CD4-positive, alpha-beta T cell treated with Interleukin-2 at 100 ng/mL for 4 hours (primary cell): ENCODE data around the gene ZNF532.
"Not testable (repeated sequence)": the region's sequence is repeated elsewhere in the genome, so short reads cannot be mapped to it uniquely, and the experiment has no call there.

ENCODE experiments used
- DNase-seq: peaks from one replicate; pipeline ENCODE4 v3.0.0-alpha.2; 2020; ENCODE audit warnings: low spot score

The ZNF532 gene, protein sequence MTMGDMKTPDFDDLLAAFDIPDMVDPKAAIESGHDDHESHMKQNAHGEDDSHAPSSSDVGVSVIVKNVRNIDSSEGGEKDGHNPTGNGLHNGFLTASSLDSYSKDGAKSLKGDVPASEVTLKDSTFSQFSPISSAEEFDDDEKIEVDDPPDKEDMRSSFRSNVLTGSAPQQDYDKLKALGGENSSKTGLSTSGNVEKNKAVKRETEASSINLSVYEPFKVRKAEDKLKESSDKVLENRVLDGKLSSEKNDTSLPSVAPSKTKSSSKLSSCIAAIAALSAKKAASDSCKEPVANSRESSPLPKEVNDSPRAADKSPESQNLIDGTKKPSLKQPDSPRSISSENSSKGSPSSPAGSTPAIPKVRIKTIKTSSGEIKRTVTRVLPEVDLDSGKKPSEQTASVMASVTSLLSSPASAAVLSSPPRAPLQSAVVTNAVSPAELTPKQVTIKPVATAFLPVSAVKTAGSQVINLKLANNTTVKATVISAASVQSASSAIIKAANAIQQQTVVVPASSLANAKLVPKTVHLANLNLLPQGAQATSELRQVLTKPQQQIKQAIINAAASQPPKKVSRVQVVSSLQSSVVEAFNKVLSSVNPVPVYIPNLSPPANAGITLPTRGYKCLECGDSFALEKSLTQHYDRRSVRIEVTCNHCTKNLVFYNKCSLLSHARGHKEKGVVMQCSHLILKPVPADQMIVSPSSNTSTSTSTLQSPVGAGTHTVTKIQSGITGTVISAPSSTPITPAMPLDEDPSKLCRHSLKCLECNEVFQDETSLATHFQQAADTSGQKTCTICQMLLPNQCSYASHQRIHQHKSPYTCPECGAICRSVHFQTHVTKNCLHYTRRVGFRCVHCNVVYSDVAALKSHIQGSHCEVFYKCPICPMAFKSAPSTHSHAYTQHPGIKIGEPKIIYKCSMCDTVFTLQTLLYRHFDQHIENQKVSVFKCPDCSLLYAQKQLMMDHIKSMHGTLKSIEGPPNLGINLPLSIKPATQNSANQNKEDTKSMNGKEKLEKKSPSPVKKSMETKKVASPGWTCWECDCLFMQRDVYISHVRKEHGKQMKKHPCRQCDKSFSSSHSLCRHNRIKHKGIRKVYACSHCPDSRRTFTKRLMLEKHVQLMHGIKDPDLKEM (N-terminal part only)

DNA sequence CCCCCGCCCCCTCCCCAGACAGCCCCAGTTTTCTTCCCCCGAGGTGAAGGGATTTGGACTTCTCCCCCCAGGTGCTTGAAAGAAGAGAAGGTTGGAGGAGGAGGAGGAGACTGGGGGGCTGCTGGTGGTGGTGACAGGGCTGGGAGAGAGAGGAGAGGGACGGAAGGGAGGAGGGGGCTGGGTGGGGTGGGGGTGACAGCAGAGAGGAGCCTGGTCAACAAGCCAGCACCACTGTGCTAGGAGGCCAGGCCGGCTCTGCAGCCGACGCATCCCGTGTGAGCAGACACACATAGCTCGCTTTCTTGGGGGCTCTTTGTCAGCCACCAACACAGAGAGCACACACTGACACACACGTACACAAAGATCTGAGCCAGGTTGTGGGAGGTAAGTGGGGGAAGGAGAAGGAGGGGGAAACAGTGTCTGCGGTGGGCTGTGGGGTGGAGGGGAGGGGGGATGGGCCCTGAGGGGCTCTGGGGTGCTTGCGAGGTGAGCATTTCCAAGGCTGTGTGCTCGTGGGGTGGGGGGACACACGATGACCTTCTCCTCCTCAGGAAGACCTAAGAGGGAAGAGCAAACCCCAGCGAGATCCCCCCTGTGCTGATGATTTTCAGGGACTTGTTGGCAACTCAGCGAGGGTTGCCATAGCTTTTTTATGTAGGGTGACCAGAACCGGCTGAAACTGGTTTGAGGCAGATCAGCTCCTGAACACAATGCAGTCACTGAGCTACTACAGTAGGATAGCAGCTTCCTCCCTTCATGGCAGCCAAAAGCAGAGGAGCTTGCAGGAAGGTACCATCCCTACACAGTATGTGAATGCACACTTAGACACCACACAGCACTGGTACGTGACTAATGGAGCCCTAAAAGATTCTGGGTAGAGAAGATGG lies at the start of gene ZNF532:
TSS of gene ZNF532 (plus strand) at position 732 of the 887 bp plus-strand sequence. CDS start 53,411 bp downstream, outside the sequence.
- no peak for DNase-seq

DNA sequence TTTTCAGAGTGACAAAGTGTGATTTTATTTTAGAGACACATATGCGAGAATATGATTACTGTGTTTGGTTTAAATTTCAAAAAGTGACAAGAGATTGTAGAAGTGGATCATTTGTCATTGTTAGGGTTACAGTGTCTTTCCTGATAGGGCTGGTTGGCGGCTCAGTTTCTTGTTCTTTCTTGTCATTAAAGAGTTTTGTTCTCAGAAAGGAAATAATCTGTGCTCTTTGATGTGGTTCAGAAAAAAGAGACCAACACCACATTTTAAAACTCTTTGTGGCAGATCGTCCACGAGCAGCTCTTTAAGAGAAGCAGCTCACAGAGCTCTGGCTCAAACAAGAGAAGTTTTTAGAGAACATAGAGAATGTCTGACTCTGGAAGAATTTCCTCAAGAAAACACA lies 45.6 kb upstream of the ZNF532 start:
- peak; percentile 50 for DNase-seq

DNA sequence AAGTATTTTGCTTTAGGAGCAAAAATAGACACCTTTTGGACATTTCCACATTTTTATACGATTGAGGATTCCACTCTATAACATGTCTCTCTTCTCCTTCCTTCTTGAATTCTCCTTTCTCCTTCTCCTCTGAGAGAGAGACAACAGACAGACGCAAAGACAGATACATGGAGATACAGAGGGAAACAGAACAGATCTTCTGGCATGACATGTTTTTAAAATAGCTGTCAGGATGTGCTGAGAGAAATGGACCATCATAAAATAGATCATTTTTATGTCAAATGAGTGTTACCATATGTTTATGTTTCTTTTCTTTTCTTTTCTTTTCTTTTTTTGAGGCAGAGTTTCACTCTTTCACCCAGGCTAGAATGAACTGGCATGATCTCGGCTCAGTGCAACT lies 44.4 kb upstream of the ZNF532 start:
- DNase-seq, result no peak

GRCh38 chr18:58822944-58823343 lies 41.7 kb upstream of the ZNF532 start:
- no peak for DNase-seq

GRCh38 chr18:58823412-58823811 lies 41.3 kb upstream of the ZNF532 start:
- no peak for DNase-seq

DNA sequence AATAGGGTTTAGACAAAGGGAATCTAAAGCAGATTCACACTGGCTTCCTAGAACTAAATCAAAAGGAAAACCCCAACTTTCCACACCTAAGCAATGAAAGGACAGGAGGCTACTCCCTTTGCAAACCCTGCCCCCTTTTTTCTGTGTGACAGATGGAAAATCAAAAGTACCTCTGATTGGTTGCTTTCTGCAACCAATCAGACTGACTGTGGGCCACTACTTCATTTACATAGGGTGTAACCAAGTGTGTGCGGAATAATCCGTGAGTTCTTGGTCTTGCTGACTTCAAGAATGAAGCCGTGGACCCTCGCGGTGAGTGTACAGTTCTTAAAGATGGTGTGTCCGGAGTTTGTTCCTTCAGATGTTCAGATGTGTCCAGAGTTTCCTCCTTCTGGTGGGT lies 37.8 kb upstream of the ZNF532 start:
- not testable (repeated sequence) for DNase-seq

DNA sequence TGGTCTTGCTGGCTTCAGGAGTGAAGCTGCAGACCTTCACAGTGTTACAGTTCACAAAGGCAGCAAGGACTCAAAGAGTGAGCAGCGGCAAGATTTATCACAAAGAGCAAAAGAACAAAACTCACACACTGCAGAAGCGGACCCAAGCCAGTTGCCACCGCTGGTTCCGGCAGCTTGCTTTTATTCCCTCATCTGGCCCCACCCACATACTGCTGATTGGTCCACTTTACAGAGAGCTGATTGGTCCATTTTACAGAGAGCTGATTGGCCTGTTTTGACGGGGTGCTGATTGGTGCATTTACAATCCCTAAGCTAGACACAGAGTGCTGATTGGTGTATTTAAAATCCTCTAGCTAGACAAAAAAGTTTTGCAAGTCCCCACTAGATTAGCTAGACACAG lies 37.2 kb upstream of the ZNF532 start:
- DNase-seq, result no peak

DNA sequence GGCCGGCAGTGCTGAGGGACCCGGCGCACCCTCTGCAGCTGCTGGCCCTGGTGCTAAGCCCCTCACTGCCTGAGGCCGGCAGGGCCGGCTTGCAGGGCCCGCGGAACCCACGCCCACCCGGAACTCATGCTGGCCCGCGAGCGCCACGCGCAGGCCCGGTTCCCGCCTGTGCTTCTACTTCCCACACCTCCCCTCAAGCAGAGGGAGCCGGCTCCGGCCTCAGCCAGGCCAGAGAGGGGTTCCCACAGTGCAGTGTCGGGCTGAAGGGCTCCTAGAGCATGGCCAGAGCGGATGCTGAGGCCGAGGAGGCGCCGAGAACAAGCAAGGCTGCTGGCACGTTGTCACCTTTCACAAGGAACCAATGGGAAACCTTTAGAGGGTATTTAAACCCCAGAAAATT lies 36.8 kb upstream of the ZNF532 start:
- no peak for DNase-seq

- DNase-seq, result no peak
These were observed 36.1 kb upstream of the ZNF532 start for GRCh38 chr18:58828399-58829121.

DNA sequence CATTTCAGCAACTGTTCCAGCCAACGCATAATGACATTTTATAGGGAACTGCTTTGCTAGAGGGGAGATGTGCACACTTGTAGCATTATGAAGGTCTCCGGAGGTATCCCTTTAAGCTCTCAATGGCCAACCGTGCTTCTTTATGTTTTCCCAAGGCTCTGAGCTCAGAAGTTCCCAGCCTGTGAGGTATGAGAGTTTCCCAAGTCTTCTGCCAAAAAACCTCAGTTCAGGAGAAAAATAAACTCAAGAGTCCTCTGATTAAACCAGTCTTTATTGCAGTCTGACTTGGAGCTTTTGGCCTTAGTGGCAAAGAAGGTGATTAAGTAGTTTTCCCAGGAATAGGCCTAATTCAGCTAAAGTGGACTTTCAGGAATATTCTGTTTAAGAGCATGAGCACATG lies 35.4 kb upstream of the ZNF532 start:
- no peak for DNase-seq

DNA sequence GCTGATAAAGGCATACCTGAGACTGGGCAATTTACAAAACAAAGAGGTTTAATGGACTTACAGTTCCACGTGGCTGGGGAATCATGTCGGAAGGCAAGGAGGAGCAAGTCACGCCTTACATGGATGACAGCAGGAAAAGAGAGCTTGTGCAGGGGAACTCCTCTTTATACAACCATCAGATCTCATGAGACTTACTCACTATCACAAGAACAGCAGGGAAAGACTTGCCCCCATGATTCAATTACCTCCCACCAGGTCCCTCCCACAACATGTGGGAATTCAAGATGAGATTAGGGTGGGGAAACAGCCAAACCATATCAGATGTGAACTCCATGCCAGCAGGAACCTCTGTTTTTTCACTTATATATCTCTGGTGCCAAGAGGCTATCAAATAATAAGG lies 34.8 kb upstream of the ZNF532 start:
- DNase-seq, result not testable (repeated sequence)

DNA sequence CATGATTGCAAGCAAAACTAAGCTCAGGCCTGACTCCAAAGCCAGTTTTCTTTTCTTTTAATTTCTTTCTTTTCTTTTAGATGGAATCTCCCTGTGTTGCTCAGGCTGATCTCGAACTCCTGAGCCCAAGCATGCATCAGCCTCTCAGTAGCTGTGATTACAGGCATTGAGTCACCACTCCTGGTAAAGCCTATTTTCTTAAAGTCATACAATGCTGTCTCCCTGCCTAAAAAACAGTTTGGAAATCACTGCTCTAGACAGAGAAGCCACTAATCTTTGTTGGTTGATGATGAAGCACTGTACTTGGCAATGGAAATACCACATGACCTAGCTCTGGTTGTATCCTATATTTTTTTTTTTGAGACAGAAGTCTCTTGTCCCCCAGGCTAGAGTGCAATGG lies 33.1 kb upstream of the ZNF532 start:
- DNase-seq, result no peak

DNA sequence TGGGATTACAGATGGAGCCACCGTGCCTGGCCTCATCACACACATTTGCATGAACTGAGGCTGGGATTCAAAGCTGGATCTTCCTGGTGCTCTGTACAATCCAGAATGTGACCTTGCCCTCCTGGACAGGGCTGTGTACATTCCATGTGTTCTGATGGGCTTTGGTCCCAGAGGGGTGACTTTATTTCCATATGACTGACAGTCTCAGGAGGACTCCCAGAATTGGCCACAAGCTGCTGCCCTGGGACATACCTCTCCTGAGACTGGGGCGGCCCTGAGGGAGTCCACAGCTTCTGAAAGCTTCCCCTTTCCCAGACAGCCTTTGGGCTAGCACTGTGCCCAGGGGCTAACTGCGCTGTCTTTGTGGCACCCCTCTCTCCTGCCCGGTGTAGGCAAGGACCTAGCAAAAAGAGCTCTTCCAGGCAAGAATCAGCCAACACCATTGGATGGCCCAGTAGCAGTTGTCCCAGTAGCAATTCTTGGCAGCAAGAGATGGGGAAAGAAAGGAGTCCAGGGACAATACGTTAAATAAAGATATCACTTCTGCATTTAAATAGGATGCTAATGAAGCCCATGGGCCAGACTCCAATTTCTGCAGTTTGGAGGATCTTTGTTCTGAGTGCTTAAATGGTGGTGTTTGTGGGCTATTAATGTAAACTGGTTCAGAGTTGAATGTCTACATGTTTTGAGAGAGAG lies 26.4 kb upstream of the ZNF532 start:
- no peak for DNase-seq

GRCh38 chr18:58838946-58839345 lies 25.7 kb upstream of the ZNF532 start:
- no peak for DNase-seq

DNA sequence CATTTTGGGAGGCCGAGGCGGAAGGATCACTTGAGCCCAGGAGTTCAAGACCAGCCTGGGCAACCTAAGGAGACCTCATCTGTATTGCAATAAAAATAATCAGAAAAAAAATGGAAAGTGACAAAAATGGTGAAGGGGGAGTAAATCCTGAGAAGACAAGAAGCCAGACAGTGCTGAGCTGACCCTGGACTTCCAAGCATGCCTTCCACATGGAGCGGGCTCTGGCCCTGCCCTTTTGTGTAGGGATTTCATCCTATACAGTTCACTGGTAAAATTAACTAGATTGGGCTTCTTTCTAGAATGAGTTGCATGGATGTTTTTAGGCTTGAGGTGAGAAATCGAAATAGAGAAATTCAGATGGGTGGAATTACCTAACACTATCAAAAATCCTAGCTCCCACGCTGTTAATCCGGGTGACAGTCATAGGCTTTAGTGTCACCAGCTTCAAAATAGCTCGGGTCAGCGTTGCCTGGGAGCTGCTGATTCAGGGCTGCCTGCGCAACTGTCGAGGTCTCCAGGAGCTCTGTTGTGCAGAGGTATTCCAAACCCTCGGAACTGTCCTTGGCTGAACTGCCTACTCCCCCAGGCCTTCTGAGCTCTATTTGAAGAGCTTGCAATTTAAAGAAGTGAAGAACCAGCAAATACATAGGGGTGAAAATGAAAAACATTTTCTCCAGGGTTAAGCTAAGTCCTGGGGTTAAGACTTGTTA lies 21.5 kb upstream of the ZNF532 start:
- no peak for DNase-seq

DNA sequence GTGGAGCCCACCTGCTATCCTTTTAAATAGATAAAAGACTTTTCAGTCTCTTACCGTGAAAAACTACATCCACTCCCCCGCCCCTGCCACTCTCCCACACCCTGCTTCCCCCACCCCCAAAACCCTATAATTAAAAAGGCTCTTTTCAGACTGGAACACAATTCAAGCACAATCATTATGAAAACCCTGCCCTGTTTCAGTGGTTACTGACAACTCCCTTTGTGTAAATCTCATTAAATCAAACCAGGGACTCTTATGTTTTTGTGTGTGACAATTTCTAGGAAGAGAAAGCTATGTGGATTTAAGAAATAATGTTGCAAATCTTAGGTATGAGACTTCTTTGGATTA lies 21.0 kb upstream of the ZNF532 start:
- DNase-seq, result no peak

DNA sequence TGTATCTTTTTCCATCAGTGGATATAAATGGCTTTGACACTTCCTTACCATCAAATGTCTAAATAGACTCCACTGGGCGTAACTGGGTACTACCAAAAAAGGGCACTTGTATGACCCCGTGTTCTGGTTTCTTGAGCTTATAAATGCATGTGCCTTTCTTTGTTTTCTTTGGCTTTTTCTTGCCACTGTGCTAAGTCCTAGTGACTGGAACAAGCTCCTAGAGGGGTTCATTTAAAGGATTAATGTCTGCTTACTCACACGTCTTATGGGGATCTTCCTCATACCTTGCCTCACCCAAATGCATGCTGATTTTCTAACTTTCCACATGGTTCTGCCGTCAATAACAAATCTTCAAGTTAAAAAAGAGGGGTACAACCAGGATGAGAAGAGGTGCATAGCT lies 19.8 kb upstream of the ZNF532 start:
- DNase-seq, result no peak

DNA sequence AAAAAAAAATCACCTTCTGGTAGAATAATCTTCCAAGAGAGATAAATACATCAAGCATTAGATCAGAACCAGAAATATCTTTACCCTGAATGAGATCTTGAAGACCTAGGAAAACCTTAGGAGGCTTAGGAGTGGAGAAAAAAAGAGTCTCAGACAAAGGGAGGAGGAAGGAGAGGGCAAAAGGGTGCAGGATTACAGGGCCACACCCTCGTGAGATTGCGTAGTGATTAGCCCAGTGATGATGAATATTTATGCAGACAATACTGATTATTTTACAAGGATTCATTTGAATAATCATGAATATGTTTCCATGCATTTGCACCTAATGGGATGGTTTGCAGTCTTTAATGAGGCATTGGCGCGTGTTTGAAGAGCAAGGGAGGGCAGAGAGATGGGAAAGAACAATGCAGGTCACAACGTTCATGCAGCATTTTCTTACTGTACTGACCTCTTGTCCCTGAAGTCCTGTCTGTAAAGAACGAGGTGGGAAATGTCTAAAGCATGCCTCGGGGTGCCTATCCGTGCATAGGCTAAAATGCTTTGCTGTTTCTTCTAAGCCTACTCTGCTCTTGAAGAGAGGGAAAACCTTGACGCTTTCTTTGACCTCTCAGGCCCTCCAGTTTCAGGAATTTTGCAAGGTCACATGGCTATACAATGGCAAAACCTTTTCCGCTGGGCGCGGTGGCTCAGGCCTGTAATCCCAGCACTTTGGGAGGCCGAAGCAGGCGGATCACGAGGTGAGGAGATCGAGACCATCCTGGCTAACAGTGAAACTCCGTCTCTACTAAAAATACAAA lies 18.6 kb upstream of the ZNF532 start:
- no peak for DNase-seq
